HepG2 (cell line): ENCODE results near the gene ADSS1. TPM values are rescaled to one million over a fixed set of nuclear protein-coding genes. Genes with fewer than 3 reads are reported as not detected.

Experiments used
- ATF2 ChIP-seq: sonication (generic); formaldehyde crosslinking; IDR thresholded peaks from 2 replicates; pipeline ENCODE4 v1.4.0; 2020; ENCODE audit warnings: missing genetic modification reagents
- ATF5 ChIP-seq: sonication (generic); formaldehyde crosslinking; IDR thresholded peaks from 2 replicates; pipeline ENCODE4 v1.4.0; 2020; ENCODE audit warnings: mild to moderate bottlenecking, low read depth, missing genetic modification reagents
- FOXM1 ChIP-seq: sonication (generic); formaldehyde crosslinking; IDR thresholded peaks from 2 replicates; pipeline ENCODE4 v1.5.0; 2020; ENCODE audit warnings: missing genetic modification reagents
- HDAC1 ChIP-seq: sonication (generic); formaldehyde crosslinking; IDR thresholded peaks from 2 replicates; pipeline ENCODE4 v1.5.1; 2020; ENCODE audit warnings: mild to moderate bottlenecking, missing genetic modification reagents
- HNF4G ChIP-seq, 2 experiments: sonication (generic) in 1 of 2; formaldehyde crosslinking in 1 of 2; IDR thresholded peaks; 2 replicates each; pipeline versions ENCODE4 v1.4.0 to v1.6.1; 2011 to 2020; ENCODE audit warnings: borderline replicate concordance in 2 of 2, low read depth in 2 of 2, mild to moderate bottlenecking in 2 of 2, low read length in 1 of 2, missing genetic modification reagents in 1 of 2, moderate library complexity in 1 of 2
- KDM5A ChIP-seq: fragments of 200-600 bp; sonication (generic); IDR thresholded peaks from 2 replicates; pipeline ENCODE4 v1.7.0; 2018; ENCODE audit warnings: antibody characterized with exemption, mild to moderate bottlenecking, low read length, borderline replicate concordance
- MIER2 ChIP-seq: IDR thresholded peaks from 2 replicates; pipeline ENCODE4 v1.6.1; 2016; ENCODE audit warnings: missing biosample characterization, missing genetic modification reagents
- SP2 ChIP-seq: sonication (generic); formaldehyde crosslinking; IDR thresholded peaks from 2 replicates; pipeline ENCODE4 v1.5.1; 2020; ENCODE audit warnings: mild to moderate bottlenecking, missing genetic modification reagents
- ZHX1 ChIP-seq: sonication (generic); formaldehyde crosslinking; IDR thresholded peaks from 2 replicates; pipeline ENCODE4 v1.8.1; 2022; ENCODE audit warnings: low read depth, mild to moderate bottlenecking, missing genetic modification reagents
- ZNF256 ChIP-seq: sonication (generic); formaldehyde crosslinking; conservative IDR thresholded peaks from 2 replicates; pipeline ENCODE4 v1.4.0; 2020; ENCODE audit warnings: missing genetic modification reagents
- ZNF691 ChIP-seq: sonication (generic); formaldehyde crosslinking; IDR thresholded peaks from 2 replicates; pipeline ENCODE4 v1.4.0; 2020; ENCODE audit warnings: missing genetic modification reagents, low read depth, mild to moderate bottlenecking, borderline replicate concordance
- ZNF781 ChIP-seq: sonication (generic); formaldehyde crosslinking; IDR thresholded peaks from 2 replicates; pipeline ENCODE4 v1.5.1; 2020; ENCODE audit warnings: borderline replicate concordance, mild to moderate bottlenecking, missing genetic modification reagents; ENCODE audit errors: not compliant biosample characterization
- ZNF784 ChIP-seq: sonication (generic); formaldehyde crosslinking; IDR thresholded peaks from 2 replicates; pipeline ENCODE4 v1.5.1; 2020; ENCODE audit warnings: missing genetic modification reagents, mild to moderate bottlenecking, borderline replicate concordance
- ZNF788 ChIP-seq: sonication (generic); formaldehyde crosslinking; IDR thresholded peaks from 2 replicates; pipeline ENCODE4 v1.5.0; 2020; ENCODE audit warnings: mild to moderate bottlenecking, missing genetic modification reagents, borderline replicate concordance
- ZNF841 ChIP-seq: sonication (generic); formaldehyde crosslinking; IDR thresholded peaks from 2 replicates; pipeline ENCODE4 v1.8.1; 2023; ENCODE audit warnings: missing genetic modification reagents, borderline replicate concordance
- polyA plus RNA-seq, 8 experiments: library from polyadenylated mRNA; depleted of rRNA in 3 of 8; stranded (reverse) in 7 of 8; unstranded in 1 of 8; fragments of >200 nt; fragmentation: Illumina TruSeq in 4 of 8; extraction: Trizol in 4 of 8; gene quantifications; 2 replicates each; pipeline versions ENCODE4 v1.2.1 to v1.2.3, GENCODE V29; 2011 to 2016; ENCODE audit warnings: low read depth in 4 of 8, missing spikeins in 1 of 8, mixed read lengths in 1 of 8; ENCODE audit not compliant: insufficient read depth in 1 of 8
- total RNA-seq, 5 experiments: library from RNA; depleted of rRNA; stranded (reverse); fragments of >200 nt; fragmentation: Illumina TruSeq; extraction: Trizol; gene quantifications; 2 replicates each; pipeline ENCODE4 v1.2.3, GENCODE V29; 2016; ENCODE audit warnings: low read depth in 1 of 5

ADSS1 gene
- total and polyA plus RNA-seq, 2 of the 13 experiments (the other 11 are each of a cell fraction or from before 2014, with no cell fraction given), result 1.0 to 36.7 TPM

GRCh38 chr14:104735830-104736642, 12.0 kb downstream of the ADSS1 start (continued):
- TF ChIP-seq KDM5A, result no peak
- no peak; the same call in 1 of the 2 replicates for TF ChIP-seq SP2
- TF ChIP-seq ZHX1 (CRISPR knock-in tag), result peak; percentile 91; the same call in 1 of the 2 replicates
- peak; percentile 92 for TF ChIP-seq ZNF788 (CRISPR knock-in tag)
- TF ChIP-seq HNF4G (IDR thresholded peaks at IDR 0.05; ENCODE audit: borderline replicate concordance, low read depth, low read length), result peak; percentile 54; the same call in 1 of the 2 replicates
- TF ChIP-seq HNF4G (CRISPR knock-in tag; IDR thresholded peaks at IDR 0.05; ENCODE audit: borderline replicate concordance, low read depth), result peak; percentile 84; the same call in 1 of the 2 replicates
- TF ChIP-seq ATF2, result no peak
- no peak for TF ChIP-seq ZNF256
- no peak for TF ChIP-seq ZNF781 (CRISPR knock-in tag)
- TF ChIP-seq ZNF784 (CRISPR knock-in tag), result peak; percentile 84
- TF ChIP-seq MIER2, result peak; percentile 32; the same call in 1 of the 2 replicates
- peak; percentile 95 for TF ChIP-seq HDAC1 (CRISPR knock-in tag)
- no peak for TF ChIP-seq ZNF841 (CRISPR knock-in tag)
- no peak for TF ChIP-seq ATF5
- TF ChIP-seq ZNF691 (CRISPR knock-in tag), result peak; percentile 70; the same call in 1 of the 2 replicates
- TF ChIP-seq FOXM1 (CRISPR knock-in tag), result no peak
